GM13976 (cell line): ENCODE results near the gene FEM1C.
A peak's percentile ranks its signal among the peaks of the same experiment; 100 is the strongest.

Experiments used
- DNase-seq: peaks from one replicate; pipeline ENCODE4 v3.0.0; 2012; ENCODE audit warnings: low spot score
- in situ Hi-C: fragments of 300-500 bp; cut with MboI; formaldehyde crosslinking; loops from one replicate; pipeline ENCODE4 v1.12.0; 2022; ENCODE audit warnings: low sequenced_read_pairs, mixed read lengths, inconsistent platforms; ENCODE audit not compliant: unreplicated experiment
- TF ChIP-seq, protein P1 (sequence below): IDR thresholded peaks from 2 replicates; pipeline ENCODE4 v1.5.1; 2012; ENCODE audit warnings: borderline replicate concordance, mild to moderate bottlenecking; ENCODE audit not compliant: insufficient read depth; ENCODE audit errors: extremely low read depth, missing control alignments, control extremely low read depth

The FEM1C gene

DNA sequence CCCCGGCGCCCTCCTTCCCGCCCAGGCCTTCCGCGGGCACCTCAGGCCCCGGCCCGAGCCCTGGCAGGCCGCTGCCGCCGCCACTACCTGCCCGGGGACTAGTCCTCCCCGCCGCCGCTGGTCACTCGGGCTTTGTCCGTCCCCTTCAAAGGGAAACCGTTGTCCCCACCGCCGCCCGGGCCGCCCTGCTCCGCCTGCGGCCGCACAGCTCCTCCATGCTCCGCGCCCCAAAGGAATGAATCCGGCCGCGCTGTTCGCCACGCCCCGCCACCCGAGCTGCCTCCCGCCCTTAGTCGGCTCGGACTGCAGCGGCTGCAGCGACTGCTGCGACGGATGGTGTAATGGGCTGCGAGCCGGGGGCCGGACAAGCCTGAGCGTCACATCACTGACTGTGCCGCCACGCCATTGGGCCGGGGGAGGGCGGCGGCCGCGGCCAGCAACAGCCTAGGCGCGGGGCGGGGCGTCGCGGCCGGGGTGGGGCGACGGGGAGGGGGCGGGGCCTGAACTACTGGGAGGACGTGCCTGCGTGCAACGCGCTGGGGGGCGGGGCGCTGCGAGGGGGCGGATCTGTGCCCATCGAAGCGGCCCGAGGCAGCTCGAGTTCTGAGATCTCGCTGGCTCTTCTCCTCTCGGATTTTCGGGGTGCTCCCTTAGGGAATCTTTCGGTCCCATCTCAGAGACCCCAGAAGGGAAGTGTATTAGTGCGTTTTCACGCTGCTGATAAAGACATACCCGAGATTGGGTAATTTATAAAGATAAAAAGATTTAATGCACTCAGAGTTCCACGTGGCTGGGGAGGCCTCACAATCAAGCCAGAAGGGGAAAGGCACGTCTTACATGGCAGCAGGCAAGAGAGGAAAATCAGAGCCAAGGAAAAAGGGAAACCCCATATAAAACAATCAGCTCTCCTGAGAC, at the start of gene FEM1C:
Gene FEM1C, minus strand, starts transcription at position 340 of the 915 bp plus-strand sequence. CDS start 1,282 bp downstream, outside the sequence.
- TF ChIP-seq, protein P1, sequence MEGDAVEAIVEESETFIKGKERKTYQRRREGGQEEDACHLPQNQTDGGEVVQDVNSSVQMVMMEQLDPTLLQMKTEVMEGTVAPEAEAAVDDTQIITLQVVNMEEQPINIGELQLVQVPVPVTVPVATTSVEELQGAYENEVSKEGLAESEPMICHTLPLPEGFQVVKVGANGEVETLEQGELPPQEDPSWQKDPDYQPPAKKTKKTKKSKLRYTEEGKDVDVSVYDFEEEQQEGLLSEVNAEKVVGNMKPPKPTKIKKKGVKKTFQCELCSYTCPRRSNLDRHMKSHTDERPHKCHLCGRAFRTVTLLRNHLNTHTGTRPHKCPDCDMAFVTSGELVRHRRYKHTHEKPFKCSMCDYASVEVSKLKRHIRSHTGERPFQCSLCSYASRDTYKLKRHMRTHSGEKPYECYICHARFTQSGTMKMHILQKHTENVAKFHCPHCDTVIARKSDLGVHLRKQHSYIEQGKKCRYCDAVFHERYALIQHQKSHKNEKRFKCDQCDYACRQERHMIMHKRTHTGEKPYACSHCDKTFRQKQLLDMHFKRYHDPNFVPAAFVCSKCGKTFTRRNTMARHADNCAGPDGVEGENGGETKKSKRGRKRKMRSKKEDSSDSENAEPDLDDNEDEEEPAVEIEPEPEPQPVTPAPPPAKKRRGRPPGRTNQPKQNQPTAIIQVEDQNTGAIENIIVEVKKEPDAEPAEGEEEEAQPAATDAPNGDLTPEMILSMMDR, result no peak
- in situ Hi-C loops, result no loop called here

DNA sequence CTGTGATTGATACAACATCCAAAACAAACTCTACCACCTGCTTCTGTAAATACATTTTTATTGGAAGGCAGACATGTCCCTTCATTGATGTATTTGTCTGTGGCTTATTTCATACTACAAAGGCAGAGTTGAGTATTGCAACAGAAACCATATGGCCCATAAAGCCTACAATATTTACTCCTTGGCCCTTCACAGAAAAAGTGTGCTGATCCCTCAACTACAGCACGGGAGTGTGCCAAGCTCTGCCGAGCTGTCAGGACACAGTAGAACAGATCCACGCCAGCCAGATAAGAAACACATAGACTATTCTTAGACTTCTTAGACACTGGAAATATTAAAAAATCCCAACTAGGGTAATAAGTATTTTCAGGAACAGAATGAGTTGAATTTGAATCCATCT, 44.5 kb upstream of the FEM1C start:
- no peak for DNase-seq
- TF ChIP-seq, protein P1, result no peak
- in situ Hi-C loops, result loop anchor here (25.0 kb wide), 2 partner anchors 277 to 502 kb away; no protein-coding TSS in a partner anchor

More for the DNA sequence above, at the start of gene FEM1C:
- peak; percentile 97 for DNase-seq

DNA sequence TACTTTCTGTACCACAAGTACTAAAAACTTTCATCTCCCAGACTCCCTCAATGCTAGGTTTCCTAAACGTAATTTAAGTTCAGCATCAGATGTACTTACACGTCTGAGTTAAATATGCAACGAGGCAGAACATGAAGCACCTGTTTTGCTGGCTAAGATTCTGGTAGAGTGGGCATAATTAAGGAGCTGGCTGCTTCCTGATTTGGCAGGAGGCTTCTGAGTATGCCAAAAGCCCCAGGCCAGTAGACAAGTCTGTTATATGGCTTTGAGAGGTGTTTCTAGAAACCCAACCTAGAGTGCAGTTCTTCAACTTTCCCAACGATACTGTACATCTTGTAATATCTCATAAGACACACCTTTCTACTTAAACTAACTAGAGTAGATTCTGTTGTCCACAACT, 44.1 kb upstream of the FEM1C start:
- TF ChIP-seq, protein P1, result no peak
- no peak for DNase-seq
- in situ Hi-C loops, result loop anchor here (25.0 kb wide), 2 partner anchors 276 to 501 kb away; no protein-coding TSS in a partner anchor

GRCh38 chr5:115586525-115587146, 42.1 kb upstream of the FEM1C start:
- TF ChIP-seq, protein P1, result peak; percentile 25
- in situ Hi-C loops, result loop anchor here (25.0 kb wide), 2 partner anchors 274 to 499 kb away; no protein-coding TSS in a partner anchor
- no peak for DNase-seq

- in situ Hi-C loops, result loop anchor here (25.0 kb wide), 2 partner anchors 273 to 498 kb away; no protein-coding TSS in a partner anchor
- TF ChIP-seq, protein P1, result no peak
- DNase-seq, result no peak
These were observed 40.7 kb upstream of the FEM1C start for GRCh38 chr5:115585265-115585664.

DNA sequence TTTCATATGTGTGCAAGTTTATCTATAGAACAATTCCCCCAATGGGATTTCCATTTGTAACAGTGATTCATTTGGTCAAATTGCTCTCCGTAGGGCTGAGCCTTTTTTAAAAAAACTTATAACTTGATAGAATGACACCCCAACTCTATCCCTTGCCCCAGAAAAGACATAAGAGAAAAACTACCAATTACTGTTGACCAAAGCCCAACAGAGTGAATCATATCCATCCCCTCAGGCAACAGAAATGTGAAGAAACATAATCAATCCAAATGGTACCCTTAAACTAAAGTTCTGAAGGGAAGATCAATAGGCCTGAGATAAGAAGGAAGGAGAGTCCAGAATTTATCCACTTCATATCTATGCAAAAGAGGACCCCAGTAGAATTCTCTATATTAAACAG, 39.9 kb upstream of the FEM1C start:
- in situ Hi-C loops, result loop anchor here (25.0 kb wide), 2 partner anchors 272 to 497 kb away; no protein-coding TSS in a partner anchor
- DNase-seq, result no peak
- TF ChIP-seq, protein P1, result no peak
